Activated naive CD4-positive, alpha-beta T cell treated with anti-CD3 and anti-CD28 coated beads for 36 hours (primary cell): ENCODE measurements around the gene PGAM4. TPM values are rescaled to one million over a fixed set of nuclear protein-coding genes. Genes with fewer than 3 reads are reported as not detected.

Experiments
- CTCF ChIA-PET: fragments of 350-600 bp; sonication (Branson Sonifier 250); formaldehyde crosslinking; loops from one replicate; lab custom pipeline; 2021; ENCODE audit warnings: antibody characterized with exemption; lab: Charles Lee
- DNase-seq: peaks from one replicate; pipeline ENCODE4 v3.0.0-alpha.2; 2020
- H3K27ac Mint-ChIP-seq: one replicate; pipeline ENCODE4 v1.8.0; 2021; ENCODE audit warnings: mild to moderate bottlenecking, mixed read lengths
- H3K27me3 Mint-ChIP-seq: one replicate; pipeline ENCODE4 v1.8.0; 2021; ENCODE audit warnings: low read depth, mixed read lengths
- H3K36me3 Mint-ChIP-seq: one replicate; pipeline ENCODE4 v1.8.0; 2021; ENCODE audit warnings: low read depth, mixed read lengths
- H3K4me1 Mint-ChIP-seq: one replicate; pipeline ENCODE4 v1.8.0; 2021; ENCODE audit warnings: low read depth, mixed read lengths
- H3K4me3 Mint-ChIP-seq: one replicate; pipeline ENCODE4 v1.8.0; 2021; ENCODE audit warnings: mild to moderate bottlenecking, moderate library complexity, mixed read lengths
- H3K9me3 Mint-ChIP-seq: one replicate; pipeline ENCODE4 v1.8.0; 2021; ENCODE audit warnings: mixed read lengths
- intact Hi-C: fragments of 100-400 bp; cut with micrococcal nuclease; formaldehyde crosslinking; loops from one replicate; pipeline ENCODE4 v1.15.1; 2023
- total RNA-seq, 2 experiments: library from RNA; stranded (reverse); gene quantifications; one replicate each; pipeline ENCODE4 v1.2.3, GENCODE V29; 2021

The PGAM4 gene
- total RNA-seq = 1 to 10 TPM in 1 of 2 experiments, under 1 TPM in 1; 0.86 to 1.2 TPM

DNA sequence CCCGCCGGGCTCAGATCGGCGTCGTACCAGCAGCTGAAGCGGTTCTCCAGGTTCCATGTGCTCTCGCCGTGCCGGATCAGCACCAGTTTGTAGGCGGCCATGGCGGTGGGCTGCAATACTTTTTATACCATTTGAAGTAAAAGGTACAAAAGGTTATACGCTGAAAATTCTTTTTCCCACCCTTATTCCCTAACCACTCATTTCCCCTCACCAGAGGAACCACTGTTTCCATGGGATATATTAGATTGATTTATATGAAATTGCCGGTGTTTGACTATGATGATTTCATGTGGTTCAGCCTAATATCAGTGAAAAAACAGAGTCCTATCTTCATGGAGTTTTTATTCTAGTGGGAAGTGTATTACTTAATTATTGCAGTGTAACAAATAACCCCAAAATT is at the start of gene PGAM4:
PGAM4 (minus strand) TSS at position 101 of the 400 bp plus-strand sequence; CDS start at position 101, 0 bp downstream.
- CTCF ChIA-PET = no interaction called here
- Mint-ChIP-seq H3K36me3 (peaks cover under 1% of the 10 kb centered on the region), H3K4me3 (no peak within 1 kb of the TSS), H3K27me3 (no peaks in the 10 kb centered on the region), H3K4me1 (peaks cover 6% of the 10 kb centered on the region), H3K27ac (no peak within 1 kb of the TSS), H3K9me3 (no peaks in the 10 kb centered on the region)
- DNase-seq = no peak
- intact Hi-C loops = no loop called here

GRCh38 chrX:78011846-78012245 is 42.4 kb upstream of the PGAM4 start:
- H3K9me3 Mint-ChIP-seq = peaks cover 2% of the 10 kb centered on the region
- H3K4me1 Mint-ChIP-seq = no peaks in the 10 kb centered on the region
- no peak overlapping the region for H3K4me3 Mint-ChIP-seq
- intact Hi-C loops = no loop called here
- CTCF ChIA-PET = interaction anchor here (1.5 kb wide), 1 partner anchor 13 kb away, joined by 4 read pairs; no protein-coding TSS in a partner anchor
- DNase-seq = no peak
- no peaks in the 10 kb centered on the region for H3K27me3 Mint-ChIP-seq
- no peak overlapping the region for H3K27ac Mint-ChIP-seq
- peaks cover 8% of the 10 kb centered on the region for H3K36me3 Mint-ChIP-seq

GRCh38 chrX:77979870-77980269 is 10.4 kb upstream of the PGAM4 start:
- CTCF ChIA-PET = no interaction called here
- H3K27me3 Mint-ChIP-seq = no peaks in the 10 kb centered on the region
- H3K4me1 Mint-ChIP-seq = no peaks in the 10 kb centered on the region
- H3K4me3 Mint-ChIP-seq = no peak overlapping the region
- DNase-seq = no peak
- no peak overlapping the region for H3K27ac Mint-ChIP-seq
- peaks cover 2% of the 10 kb centered on the region for H3K36me3 Mint-ChIP-seq
- no peaks in the 10 kb centered on the region for H3K9me3 Mint-ChIP-seq
- intact Hi-C loops = no loop called here

GRCh38 chrX:77977518-77977917 is 8.1 kb upstream of the PGAM4 start:
- DNase-seq = no peak
- CTCF ChIA-PET = interaction anchor here (0.7 kb wide), 1 partner anchor 384 kb away, joined by 3 read pairs; no protein-coding TSS in a partner anchor
- intact Hi-C loops = no loop called here
- Mint-ChIP-seq H3K27ac (no peak overlapping the region), H3K36me3 (no peaks in the 10 kb centered on the region), H3K4me3 (no peak overlapping the region), H3K9me3 (no peaks in the 10 kb centered on the region), H3K27me3 (no peaks in the 10 kb centered on the region), H3K4me1 (no peaks in the 10 kb centered on the region)

GRCh38 chrX:77977095-77977494 is 7.7 kb upstream of the PGAM4 start:
- CTCF ChIA-PET = no interaction called here
- H3K4me3 Mint-ChIP-seq = no peak overlapping the region

DNA sequence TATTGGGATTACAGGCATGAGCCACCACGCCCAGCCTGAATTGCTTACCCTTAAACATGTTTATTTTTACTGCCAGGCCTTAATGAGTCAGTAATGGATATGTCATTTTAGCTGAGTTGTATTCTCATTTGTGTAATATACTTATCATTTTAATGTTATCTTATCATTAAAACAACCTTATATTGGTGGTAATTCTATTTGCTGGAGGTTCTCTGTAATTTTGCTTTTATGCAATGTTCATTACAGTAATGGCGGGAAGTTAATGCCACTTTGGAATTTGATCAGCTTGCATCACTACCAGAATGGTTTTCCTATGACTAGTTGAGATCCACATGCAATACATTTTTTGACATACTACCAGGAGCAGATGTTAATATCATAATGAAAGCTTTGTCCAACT is 6.3 kb upstream of the PGAM4 start:
- no peaks in the 10 kb centered on the region for H3K4me1 Mint-ChIP-seq
- intact Hi-C loops = no loop called here
- no peaks in the 10 kb centered on the region for H3K9me3 Mint-ChIP-seq
- no peak for DNase-seq
- no peaks in the 10 kb centered on the region for H3K27me3 Mint-ChIP-seq
- H3K36me3 Mint-ChIP-seq = no peaks in the 10 kb centered on the region
- H3K4me3 Mint-ChIP-seq = no peak overlapping the region
- CTCF ChIA-PET = no interaction called here
- H3K27ac Mint-ChIP-seq = no peak overlapping the region

More at GRCh38 chrX:77977095-77977494, 7.7 kb upstream of the PGAM4 start:
- no peaks in the 10 kb centered on the region for H3K36me3 Mint-ChIP-seq
- H3K27me3 Mint-ChIP-seq = no peaks in the 10 kb centered on the region
- no peak for DNase-seq
- no peaks in the 10 kb centered on the region for H3K9me3 Mint-ChIP-seq
- no peak overlapping the region for H3K27ac Mint-ChIP-seq
- no peaks in the 10 kb centered on the region for H3K4me1 Mint-ChIP-seq
- intact Hi-C loops = no loop called here

DNA sequence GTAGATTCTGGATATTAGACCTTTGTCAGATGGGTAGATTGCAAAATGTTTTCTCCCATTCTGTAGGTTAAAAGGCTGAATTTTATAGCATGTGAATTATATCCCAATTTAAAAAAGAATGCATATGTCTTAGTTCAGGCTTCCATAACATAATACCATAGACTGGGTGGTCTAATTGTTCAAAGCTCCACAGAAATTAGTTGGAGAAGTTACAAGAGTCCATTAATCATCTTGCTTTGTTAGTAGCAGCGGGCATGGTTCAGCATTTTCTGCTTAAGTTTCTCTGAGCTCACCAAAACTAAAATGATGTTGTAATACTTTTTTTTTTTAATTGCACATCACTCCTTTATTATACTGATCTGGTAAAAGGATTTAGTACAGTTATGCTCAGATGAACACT is 1.8 kb downstream of the PGAM4 start:
- Mint-ChIP-seq H3K9me3 (no peaks in the 10 kb centered on the region), H3K4me3 (no peak overlapping the region), H3K27ac (no peak overlapping the region), H3K27me3 (no peaks in the 10 kb centered on the region), H3K36me3 (peaks cover 2% of the 10 kb centered on the region), H3K4me1 (peaks cover 8% of the 10 kb centered on the region)
- DNase-seq = no peak
- intact Hi-C loops = no loop called here
- CTCF ChIA-PET = no interaction called here

DNA sequence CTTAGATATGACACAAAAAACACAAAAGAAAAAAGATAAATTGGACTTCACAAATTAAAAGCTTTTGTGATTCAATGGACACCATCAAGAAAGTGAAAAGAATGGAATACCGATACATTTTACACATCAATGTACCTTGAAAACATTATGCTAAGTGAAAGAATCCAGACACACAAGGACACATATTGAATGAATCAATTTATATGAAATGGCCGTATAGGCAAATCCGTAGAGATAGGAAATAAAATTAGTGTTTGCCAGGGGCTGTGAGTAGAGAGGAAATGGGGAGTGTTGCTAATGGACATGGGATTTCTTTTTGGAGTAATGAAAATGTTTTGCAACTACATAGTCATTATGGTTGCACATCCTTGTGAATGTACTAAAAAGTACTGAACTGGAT is 3.1 kb downstream of the PGAM4 start:
- Mint-ChIP-seq H3K27ac (no peak overlapping the region), H3K4me1 (peaks cover 18% of the 10 kb centered on the region)
- intact Hi-C loops = no loop called here

DNA sequence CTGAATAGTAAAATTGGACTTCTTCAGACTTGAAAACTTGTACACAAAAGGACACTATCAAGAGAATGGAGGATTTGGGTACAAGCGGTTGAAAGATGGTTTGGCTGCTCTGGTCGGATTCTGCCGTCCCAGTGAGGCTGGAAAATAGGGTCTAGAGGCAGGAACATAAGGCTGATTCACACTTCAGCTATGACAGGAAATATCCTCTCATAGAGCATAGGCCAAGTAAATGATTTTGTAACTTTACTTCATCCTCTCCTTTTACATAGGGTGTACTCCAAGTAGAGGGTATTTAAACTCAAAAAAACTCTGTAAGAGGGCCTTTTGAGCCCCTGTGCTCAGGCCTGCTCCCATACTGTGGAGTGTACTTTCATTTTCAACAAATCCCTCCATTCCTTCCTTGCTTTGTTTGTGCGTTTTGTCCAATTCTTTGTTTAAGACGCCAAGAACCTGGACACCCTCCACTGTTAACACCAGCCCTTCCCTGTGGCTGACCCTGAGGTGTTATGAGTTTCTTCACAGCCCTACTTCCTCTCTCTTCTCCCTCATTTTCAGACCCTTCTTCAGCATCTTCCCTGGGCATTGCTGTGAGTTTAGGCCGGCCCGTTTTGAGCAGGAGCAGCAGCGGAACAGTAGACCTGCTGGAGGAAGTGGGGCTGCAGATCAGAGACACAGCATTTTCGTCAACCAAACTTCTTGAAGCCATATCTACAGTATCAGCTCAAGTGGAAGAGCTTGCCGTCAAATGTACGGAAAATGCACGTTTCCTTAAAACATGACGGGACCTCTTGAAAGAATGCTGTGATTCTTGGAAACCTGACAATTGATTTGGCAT is 7.2 kb downstream of the PGAM4 start:
- Mint-ChIP-seq H3K27me3 (no peaks in the 10 kb centered on the region), H3K4me3 (peak overlapping the region; percentile 75), H3K36me3 (peaks cover 4% of the 10 kb centered on the region), H3K4me1 (peaks cover 44% of the 10 kb centered on the region), H3K9me3 (peaks cover 4% of the 10 kb centered on the region), H3K27ac (peak overlapping the region; percentile 93)
- CTCF ChIA-PET = interaction anchor here (1.1 kb wide), 1 partner anchor 63 kb away, joined by 6 read pairs; no protein-coding TSS in a partner anchor
- DNase-seq = peak; percentile 14
- intact Hi-C loops = loop anchor here (5.0 kb wide), 5 partner anchors 55 to 960 kb away; partner anchors contain the start of genes COX7B, MAGT1 and PGK1

More for the DNA sequence above, 3.1 kb downstream of the PGAM4 start:
- CTCF ChIA-PET = no interaction called here
- Mint-ChIP-seq H3K27me3 (no peaks in the 10 kb centered on the region), H3K36me3 (peaks cover 2% of the 10 kb centered on the region), H3K4me3 (no peak overlapping the region), H3K9me3 (no peaks in the 10 kb centered on the region)
- DNase-seq = no peak

DNA sequence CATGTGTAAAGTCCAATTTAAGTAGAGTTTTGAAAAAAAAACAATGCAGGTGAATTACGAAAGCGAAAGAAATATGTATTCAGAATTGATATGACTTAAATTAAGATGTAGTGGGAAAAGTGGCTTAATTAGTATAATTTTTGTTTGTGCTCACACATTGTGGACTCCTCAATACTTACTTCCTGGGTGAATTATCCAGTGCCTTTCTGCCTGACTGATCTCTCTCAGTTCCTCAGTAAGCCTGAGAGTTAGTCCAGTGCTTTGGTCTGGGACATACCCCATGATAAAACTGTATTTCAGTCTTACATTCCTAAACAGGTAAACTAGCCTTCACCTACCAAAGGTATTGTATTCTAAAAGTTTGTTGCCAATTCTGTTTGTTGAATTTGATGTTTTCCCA is 8.4 kb downstream of the PGAM4 start:
- H3K36me3 Mint-ChIP-seq = peaks cover 4% of the 10 kb centered on the region
- CTCF ChIA-PET = no interaction called here
- no peaks in the 10 kb centered on the region for H3K27me3 Mint-ChIP-seq
- no peak for DNase-seq
- peaks cover 6% of the 10 kb centered on the region for H3K9me3 Mint-ChIP-seq
- peaks cover 43% of the 10 kb centered on the region for H3K4me1 Mint-ChIP-seq
- peak overlapping the region; percentile 93 for H3K27ac Mint-ChIP-seq
- intact Hi-C loops = loop anchor here (5.0 kb wide), 5 partner anchors 56 to 959 kb away; partner anchors contain the start of genes COX7B, MAGT1 and PGK1
- H3K4me3 Mint-ChIP-seq = peak overlapping the region; percentile 46

- no peaks in the 10 kb centered on the region for H3K27me3 Mint-ChIP-seq
- no peak for DNase-seq
- peaks cover 6% of the 10 kb centered on the region for H3K9me3 Mint-ChIP-seq
- intact Hi-C loops = loop anchor here (1.0 to 5.0 kb wide), 8 partner anchors 50 to 958 kb away; partner anchors contain the start of genes ATP7A, COX7B, MAGT1 and PGK1
- peaks cover 43% of the 10 kb centered on the region for H3K4me1 Mint-ChIP-seq
- H3K36me3 Mint-ChIP-seq = peaks cover 4% of the 10 kb centered on the region
- peak overlapping the region; percentile 46 for H3K4me3 Mint-ChIP-seq
- CTCF ChIA-PET = no interaction called here
- H3K27ac Mint-ChIP-seq = peak overlapping the region; percentile 93
These were observed 8.9 kb downstream of the PGAM4 start for GRCh38 chrX:77960567-77960966.

GRCh38 chrX:77953708-77954107 is 15.7 kb downstream of the PGAM4 start:
- peaks cover 14% of the 10 kb centered on the region for H3K4me1 Mint-ChIP-seq
- no peaks in the 10 kb centered on the region for H3K27me3 Mint-ChIP-seq
- no peak overlapping the region for H3K4me3 Mint-ChIP-seq
- intact Hi-C loops = no loop called here
- CTCF ChIA-PET = interaction anchor here (1.3 kb wide), 1 partner anchor 10 kb away, joined by 4 read pairs; no protein-coding TSS in a partner anchor
- peaks cover 3% of the 10 kb centered on the region for H3K36me3 Mint-ChIP-seq
- no peak for DNase-seq
- no peak overlapping the region for H3K27ac Mint-ChIP-seq
- peaks cover 6% of the 10 kb centered on the region for H3K9me3 Mint-ChIP-seq
